PFSK-1 (cell line): ENCODE measurements around the gene ABCB9.

Experiments used
- POLR2AphosphoS5 ChIP-seq: IDR thresholded peaks from 2 replicates; pipeline ENCODE4 v1.6.1; 2012; ENCODE audit warnings: low read depth, mild to moderate bottlenecking, control low read depth, low read length, moderate library complexity
- REST ChIP-seq, 2 experiments: IDR thresholded peaks; 2 replicates each; pipeline versions ENCODE4 v1.6.1 to v1.8.0; 2011 to 2012; ENCODE audit warnings: low read depth in 2 of 2, low read length in 2 of 2, control low read depth in 1 of 2, inconsistent platforms in 1 of 2, mild to moderate bottlenecking in 1 of 2, moderate library complexity in 1 of 2; ENCODE audit not compliant: insufficient read depth in 1 of 2
- SIN3A ChIP-seq: IDR thresholded peaks from 2 replicates; pipeline ENCODE4 v1.6.1; 2012; ENCODE audit warnings: mild to moderate bottlenecking, low read length, moderate library complexity, borderline replicate concordance; ENCODE audit not compliant: insufficient read depth
- TAF1 ChIP-seq: IDR thresholded peaks from 2 replicates; pipeline ENCODE4 v1.6.1; 2012; ENCODE audit warnings: low read length, control low read depth, borderline replicate concordance; ENCODE audit not compliant: insufficient read depth

DNA sequence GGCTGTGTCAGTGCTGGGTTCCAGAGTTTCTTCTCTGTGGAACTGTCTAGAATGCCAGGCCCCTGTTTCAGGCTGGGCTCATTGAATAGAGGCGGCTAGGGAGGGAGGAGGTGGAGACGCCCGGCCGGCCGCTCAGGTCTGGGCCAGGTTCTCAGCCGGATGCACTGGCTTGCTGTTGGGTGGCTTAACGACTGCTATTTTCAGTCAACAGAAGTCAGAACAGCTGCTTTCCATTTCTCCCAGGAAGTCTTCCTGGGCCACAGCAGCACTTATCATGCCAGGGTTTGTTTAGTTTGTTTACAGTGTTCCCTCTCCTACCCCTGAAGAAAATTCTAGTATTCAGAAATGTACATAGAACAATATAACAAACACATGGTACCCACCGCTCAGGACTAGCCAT, 44.3 kb downstream of the ABCB9 start:
- TF ChIP-seq POLR2AphosphoS5 (no peak), SIN3A (no peak), REST (IDR thresholded peaks at IDR 0.05; ENCODE audit: insufficient read depth in 1 of 2, low read depth in 2 of 2, low read length in 2 of 2) (no peak), TAF1 (no peak)
